Measurements from ENCODE around the gene MYEF2. TPM values are rescaled to one million over a fixed set of nuclear protein-coding genes. Genes with fewer than 3 reads are reported as not detected.

Gene MYEF2
- total and polyA plus RNA-seq, 2 donors (not counting 3 experiments of a cell fraction or from before 2014, with no cell fraction given): 11.6 to 54.8 TPM

GRCh38 chr15:48170981-48171380 is 7.1 kb downstream of the MYEF2 start:
- H4K20me1 ChIP-seq (replicated peaks; ENCODE audit: control insufficient read depth, extremely low read depth, insufficient read depth, low read length): no peaks in the 10 kb centered on the region
- DNase-seq (ENCODE audit: low read depth, low spot score): no peak
- no peak overlapping the region for H3K9ac ChIP-seq (replicated peaks; ENCODE audit: extremely low read depth, insufficient read depth, low read length)
- H3K27me3 ChIP-seq (ENCODE audit: control insufficient read depth in 2 of 2, insufficient read depth in 2 of 2, low read length in 2 of 2): no peaks in the 10 kb centered on the region
- no peak overlapping the region for H3K4me2 ChIP-seq (ENCODE audit: insufficient read depth, low read length)
- ChIA-PET POLR2A (no interaction called here), CTCF (no interaction called here)
- no peaks in the 10 kb centered on the region for H3K4me1 ChIP-seq (ENCODE audit: control insufficient read depth, extremely low read depth, insufficient read depth, low read length)
- H2AFZ ChIP-seq (ENCODE audit: low read depth, low read length): no peak overlapping the region
- BruUV-seq (replicated peaks): no TSS peak
- no peaks in the 10 kb centered on the region for H3K9me1 ChIP-seq (replicated peaks; ENCODE audit: control insufficient read depth, extremely low read depth, insufficient read depth, low read length)
- dilution Hi-C loops (cut with MboI; ENCODE audit: extremely low pct_ligation_motif_present, low sequenced_read_pairs): no loop called here
- H3K79me2 ChIP-seq (ENCODE audit: control insufficient read depth, insufficient read depth, low read length): peaks cover 55% of the 10 kb centered on the region
- no peak overlapping the region for H3K4me3 ChIP-seq (replicated peaks in 1 of 3; ENCODE audit: insufficient read depth in 1 of 3, low read depth in 1 of 3, low read length in 3 of 3)
- no peak for FAIRE-seq
- no peak for TF ChIP-seq MYC (IDR thresholded peaks at IDR 0.05; ENCODE audit: low read depth, low read length)
- no peak for TF ChIP-seq EZH2 (IDR thresholded peaks at IDR 0.05; ENCODE audit: borderline replicate concordance, low read depth, low read length, severe bottlenecking)
- TF ChIP-seq POLR2AphosphoS5 (IDR thresholded peaks at IDR 0.05; ENCODE audit: insufficient read depth, low read depth, low read length): no peak
- no peak for TF ChIP-seq GATA2 (IDR thresholded peaks at IDR 0.05; ENCODE audit: insufficient read depth, insufficient read length, low read depth, low read length)
- H3K9me3 ChIP-seq (replicated peaks; ENCODE audit: control insufficient read depth, insufficient read depth, low read length): no peaks in the 10 kb centered on the region
- no peak overlapping the region for H3K27ac ChIP-seq (ENCODE audit: insufficient read depth, low read depth, low read length)
- peaks cover 0 to 4% of the 10 kb centered on the region in 2 experiments for H3K36me3 ChIP-seq (ENCODE audit: control insufficient read depth in 2 of 2, extremely low read depth in 1 of 2, insufficient read depth in 2 of 2, low read length in 2 of 2)
- intact Hi-C loops (cut with micrococcal nuclease): loop anchor here (10.0 kb wide), 1 partner anchor 456 kb away; the partner anchor contains the start of gene SEMA6D

GRCh38 chr15:48168616-48169015 is 9.5 kb downstream of the MYEF2 start:
- TF ChIP-seq FOS (IDR thresholded peaks at IDR 0.05; ENCODE audit: borderline replicate concordance, insufficient read depth, low read length) (no peak), EZH2 (IDR thresholded peaks at IDR 0.05; ENCODE audit: borderline replicate concordance, low read depth, low read length, severe bottlenecking) (no peak), POLR2A (IDR thresholded peaks at IDR 0.05; ENCODE audit: low read depth, low read length) (no peak), JUN (IDR thresholded peaks at IDR 0.05; ENCODE audit: borderline replicate concordance, insufficient read depth, insufficient read length, low read depth) (no peak), MYC (IDR thresholded peaks at IDR 0.05; ENCODE audit: low read depth, low read length) (no peak), POLR2AphosphoS5 (IDR thresholded peaks at IDR 0.05; ENCODE audit: insufficient read depth, low read depth, low read length) (no peak), GATA2 (IDR thresholded peaks at IDR 0.05; ENCODE audit: insufficient read depth, insufficient read length, low read depth, low read length) (no peak)
- TF ChIP-seq, protein P1, sequence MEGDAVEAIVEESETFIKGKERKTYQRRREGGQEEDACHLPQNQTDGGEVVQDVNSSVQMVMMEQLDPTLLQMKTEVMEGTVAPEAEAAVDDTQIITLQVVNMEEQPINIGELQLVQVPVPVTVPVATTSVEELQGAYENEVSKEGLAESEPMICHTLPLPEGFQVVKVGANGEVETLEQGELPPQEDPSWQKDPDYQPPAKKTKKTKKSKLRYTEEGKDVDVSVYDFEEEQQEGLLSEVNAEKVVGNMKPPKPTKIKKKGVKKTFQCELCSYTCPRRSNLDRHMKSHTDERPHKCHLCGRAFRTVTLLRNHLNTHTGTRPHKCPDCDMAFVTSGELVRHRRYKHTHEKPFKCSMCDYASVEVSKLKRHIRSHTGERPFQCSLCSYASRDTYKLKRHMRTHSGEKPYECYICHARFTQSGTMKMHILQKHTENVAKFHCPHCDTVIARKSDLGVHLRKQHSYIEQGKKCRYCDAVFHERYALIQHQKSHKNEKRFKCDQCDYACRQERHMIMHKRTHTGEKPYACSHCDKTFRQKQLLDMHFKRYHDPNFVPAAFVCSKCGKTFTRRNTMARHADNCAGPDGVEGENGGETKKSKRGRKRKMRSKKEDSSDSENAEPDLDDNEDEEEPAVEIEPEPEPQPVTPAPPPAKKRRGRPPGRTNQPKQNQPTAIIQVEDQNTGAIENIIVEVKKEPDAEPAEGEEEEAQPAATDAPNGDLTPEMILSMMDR (IDR thresholded peaks at IDR 0.05; ENCODE audit: extremely low read depth in 1 of 2, insufficient read depth in 1 of 2, low read depth in 1 of 2, low read length in 2 of 2): no peak
- TF ChIP-seq, protein P2, sequence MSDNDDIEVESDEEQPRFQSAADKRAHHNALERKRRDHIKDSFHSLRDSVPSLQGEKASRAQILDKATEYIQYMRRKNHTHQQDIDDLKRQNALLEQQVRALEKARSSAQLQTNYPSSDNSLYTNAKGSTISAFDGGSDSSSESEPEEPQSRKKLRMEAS (IDR thresholded peaks at IDR 0.05; ENCODE audit: insufficient read depth, insufficient read length): no peak
- H3K27me3 ChIP-seq (ENCODE audit: control insufficient read depth in 2 of 2, insufficient read depth in 2 of 2, low read length in 2 of 2): no peaks in the 10 kb centered on the region
- H2AFZ ChIP-seq (ENCODE audit: low read depth, low read length): no peak overlapping the region
- POLR2A ChIA-PET: no interaction called here
- H3K4me3 ChIP-seq (replicated peaks in 1 of 3; ENCODE audit: insufficient read depth in 1 of 3, low read depth in 1 of 3, low read length in 3 of 3): no peak overlapping the region
- no peak overlapping the region for H3K27ac ChIP-seq (ENCODE audit: insufficient read depth, low read depth, low read length)
- intact Hi-C loops (cut with micrococcal nuclease): no loop called here
- H3K9ac ChIP-seq (replicated peaks; ENCODE audit: extremely low read depth, insufficient read depth, low read length): no peak overlapping the region
- no peak overlapping the region for H3K4me2 ChIP-seq (ENCODE audit: insufficient read depth, low read length)
- dilution Hi-C loops (cut with MboI; ENCODE audit: extremely low pct_ligation_motif_present, low sequenced_read_pairs): no loop called here
- DNase-seq (ENCODE audit: low read depth, low spot score) (no peak), FAIRE-seq (no peak)
- H4K20me1 ChIP-seq (replicated peaks; ENCODE audit: control insufficient read depth, extremely low read depth, insufficient read depth, low read length): no peaks in the 10 kb centered on the region
- no peaks in the 10 kb centered on the region for H3K9me1 ChIP-seq (replicated peaks; ENCODE audit: control insufficient read depth, extremely low read depth, insufficient read depth, low read length)
- CTCF ChIA-PET: no interaction called here
- BruUV-seq (replicated peaks): no TSS peak
- no peaks in the 10 kb centered on the region for H3K9me3 ChIP-seq (replicated peaks; ENCODE audit: control insufficient read depth, insufficient read depth, low read length)
- peaks cover 0 to 4% of the 10 kb centered on the region in 2 experiments for H3K36me3 ChIP-seq (ENCODE audit: control insufficient read depth in 2 of 2, extremely low read depth in 1 of 2, insufficient read depth in 2 of 2, low read length in 2 of 2)
- no peaks in the 10 kb centered on the region for H3K4me1 ChIP-seq (ENCODE audit: control insufficient read depth, extremely low read depth, insufficient read depth, low read length)
- peaks cover 32% of the 10 kb centered on the region for H3K79me2 ChIP-seq (ENCODE audit: control insufficient read depth, insufficient read depth, low read length)
